HG03342 (cell line): ENCODE measurements around the gene ABHD8.

Source experiments
- ATAC-seq: cut with Tn5 transposase; IDR thresholded peaks from one replicate; pipeline ENCODE4 v1.9.1; 2021; ENCODE audit warnings: mild to moderate bottlenecking, moderate library complexity; ENCODE audit not compliant: unreplicated experiment

The ABHD8 gene, protein sequence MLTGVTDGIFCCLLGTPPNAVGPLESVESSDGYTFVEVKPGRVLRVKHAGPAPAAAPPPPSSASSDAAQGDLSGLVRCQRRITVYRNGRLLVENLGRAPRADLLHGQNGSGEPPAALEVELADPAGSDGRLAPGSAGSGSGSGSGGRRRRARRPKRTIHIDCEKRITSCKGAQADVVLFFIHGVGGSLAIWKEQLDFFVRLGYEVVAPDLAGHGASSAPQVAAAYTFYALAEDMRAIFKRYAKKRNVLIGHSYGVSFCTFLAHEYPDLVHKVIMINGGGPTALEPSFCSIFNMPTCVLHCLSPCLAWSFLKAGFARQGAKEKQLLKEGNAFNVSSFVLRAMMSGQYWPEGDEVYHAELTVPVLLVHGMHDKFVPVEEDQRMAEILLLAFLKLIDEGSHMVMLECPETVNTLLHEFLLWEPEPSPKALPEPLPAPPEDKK

DNA sequence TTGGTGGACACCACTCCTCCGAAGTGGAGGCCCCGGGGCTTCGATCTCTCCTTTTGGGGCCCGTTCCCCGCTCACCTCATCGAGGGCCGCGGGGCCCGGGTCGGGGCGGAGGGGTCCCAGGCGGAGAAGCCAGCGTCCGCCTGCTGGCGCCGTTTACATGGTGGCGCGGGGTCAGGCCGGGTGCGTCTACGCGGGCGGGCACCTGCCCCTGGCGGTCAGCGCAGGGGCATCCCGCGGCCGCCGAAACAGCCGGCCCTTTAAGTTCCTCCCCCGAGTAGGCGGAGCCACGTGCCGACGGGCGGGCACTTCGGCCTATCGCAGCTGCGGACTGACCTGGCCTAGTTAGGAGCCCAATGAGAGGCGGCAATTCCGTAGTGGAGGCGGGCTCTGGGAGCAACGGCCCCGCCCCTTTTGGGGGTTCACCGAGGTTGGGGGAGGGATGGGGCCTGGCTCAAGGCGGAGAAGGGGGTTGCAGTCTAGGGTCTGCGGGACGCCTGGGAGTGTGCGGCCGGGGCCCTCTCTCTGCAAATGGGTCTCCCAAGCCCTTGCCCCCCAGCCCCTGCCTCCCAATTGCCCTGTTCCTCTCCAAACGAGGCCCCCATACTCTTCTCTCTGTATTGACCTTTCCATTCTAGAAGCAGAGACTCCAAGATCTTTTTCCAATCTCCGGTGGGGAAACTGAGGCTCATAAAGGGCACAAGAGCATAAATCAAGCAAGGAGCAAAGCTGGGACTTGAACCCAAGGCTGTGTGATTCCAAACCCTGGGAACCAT, at the start of gene ABHD8:
ABHD8 (minus strand) TSS at position 259 of the 773 bp plus-strand sequence. CDS start 1,809 bp downstream, outside the sequence.
- ATAC-seq, result peak; percentile 63

DNA sequence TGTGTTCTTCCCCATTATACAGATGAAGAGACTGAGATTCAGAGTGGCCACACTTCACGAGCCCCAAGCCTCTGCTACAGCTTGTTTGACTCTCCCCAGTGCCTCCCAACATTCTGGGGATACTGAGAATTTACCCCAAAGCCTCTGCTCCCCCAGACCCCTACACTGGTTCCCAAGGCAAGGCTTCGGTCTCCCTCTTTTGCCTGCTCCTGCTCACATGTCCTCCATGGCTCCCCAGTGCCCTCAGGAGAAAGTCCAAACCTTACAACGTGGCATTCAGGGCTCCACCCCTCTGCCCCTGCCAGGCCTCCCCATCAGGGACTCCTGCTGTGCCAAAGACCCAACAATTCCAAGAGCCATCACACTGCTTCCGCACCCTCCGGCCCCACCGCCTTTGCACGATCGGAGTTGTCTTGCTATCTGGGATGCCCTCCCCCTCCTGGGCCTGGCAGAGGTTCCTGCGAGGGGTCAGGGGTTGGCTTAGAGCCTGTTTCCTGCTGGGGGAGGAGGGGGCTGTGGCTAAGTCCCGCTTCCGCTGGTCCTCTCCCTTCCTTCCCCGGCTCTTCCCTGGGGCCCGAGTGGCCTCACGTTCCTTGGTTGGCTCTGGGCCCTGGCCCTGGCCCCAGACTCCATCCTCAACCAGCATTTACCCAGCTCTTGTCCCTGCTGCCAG, 49.5 kb upstream of the ABHD8 start:
- ATAC-seq, result no peak

DNA sequence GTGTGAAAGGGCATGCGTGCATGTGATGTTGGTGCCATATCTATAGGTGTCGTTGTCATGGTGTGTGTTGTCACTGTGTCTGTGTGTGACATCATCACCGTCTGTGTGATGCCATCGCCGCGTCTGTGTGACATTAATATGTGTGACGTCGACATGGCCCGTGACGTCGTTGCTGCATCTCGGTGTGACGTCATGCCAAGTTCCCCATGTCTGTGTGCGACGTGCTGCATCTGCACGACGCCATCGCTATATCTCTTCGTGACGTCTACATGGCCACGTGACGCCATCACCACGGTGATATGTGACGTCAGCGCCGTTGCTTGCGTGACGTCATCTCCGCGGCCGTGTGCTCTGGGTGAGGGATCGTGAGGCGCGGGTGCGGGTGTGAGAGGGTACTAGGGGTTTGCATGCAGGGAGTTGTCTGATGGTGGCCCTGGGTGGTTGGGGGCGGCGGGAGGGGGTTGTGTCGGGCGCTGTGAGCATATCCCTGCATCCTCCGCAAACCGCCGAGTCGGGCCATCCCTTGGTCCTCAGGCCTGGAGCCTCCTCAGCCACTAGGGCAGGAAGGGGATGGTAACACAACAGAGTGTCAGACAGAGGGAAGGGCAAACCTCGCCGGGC, 48.7 kb upstream of the ABHD8 start:
- no peak for ATAC-seq

DNA sequence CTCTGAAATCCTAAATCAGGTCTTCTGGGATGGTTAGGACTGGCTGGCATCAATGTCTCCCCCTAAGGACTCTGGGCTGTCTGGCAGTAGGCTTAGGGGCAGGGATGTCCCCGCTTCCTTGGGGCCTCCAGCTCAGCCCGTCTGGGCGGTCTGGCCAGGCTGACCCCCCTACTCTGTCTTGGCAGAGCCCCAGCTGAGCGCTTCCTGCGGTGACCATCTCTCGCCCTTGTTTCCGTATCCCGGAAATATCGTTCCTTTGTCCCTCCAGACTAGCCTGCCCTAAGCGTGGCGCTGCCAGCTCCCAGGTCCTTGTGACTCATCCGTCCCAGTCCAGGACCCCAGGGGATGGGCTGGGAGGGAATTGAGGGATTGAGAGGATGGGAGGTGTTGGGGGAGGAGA, 45.5 kb upstream of the ABHD8 start:
- no peak for ATAC-seq

DNA sequence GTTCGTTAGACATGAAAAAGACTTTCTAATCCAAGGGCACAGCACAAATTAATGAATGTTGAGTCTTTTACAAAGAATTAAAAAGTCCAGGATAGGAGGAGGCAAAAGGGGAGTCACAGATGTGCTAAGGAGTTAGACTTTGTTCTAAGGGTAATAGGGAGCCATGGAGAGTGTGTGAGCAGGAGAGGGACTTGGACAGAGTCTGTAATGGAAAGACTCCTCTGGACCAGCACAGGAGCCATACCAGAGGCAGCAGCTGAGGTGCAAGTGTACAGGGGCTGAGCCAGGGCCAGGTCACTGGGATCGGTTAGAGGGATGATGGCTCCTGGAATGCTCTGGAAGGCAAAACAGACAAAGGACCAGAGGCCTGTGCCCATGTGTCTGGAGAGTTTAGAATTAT, 44.7 kb upstream of the ABHD8 start:
- ATAC-seq, result no peak

DNA sequence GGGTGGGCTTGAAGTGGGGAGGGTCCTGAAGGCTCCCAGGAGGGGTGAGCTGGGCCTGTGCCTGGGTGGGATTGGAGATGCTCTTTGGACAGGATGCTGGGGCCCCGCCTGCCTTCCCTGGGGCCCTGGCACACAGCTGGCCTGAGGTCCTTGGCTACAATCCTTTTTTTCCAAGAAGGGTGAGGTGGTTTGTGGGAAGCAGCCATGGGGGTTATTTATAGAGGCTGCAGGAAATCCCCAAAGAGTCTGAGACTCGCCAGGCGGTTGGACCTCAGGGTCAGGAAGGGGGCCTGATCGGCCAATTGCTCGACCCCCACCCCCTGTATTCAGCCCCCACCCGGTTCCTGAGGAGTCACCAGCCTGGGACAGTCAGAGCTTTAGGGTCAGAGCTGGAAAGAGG, 44.1 kb upstream of the ABHD8 start:
- ATAC-seq, result no peak

DNA sequence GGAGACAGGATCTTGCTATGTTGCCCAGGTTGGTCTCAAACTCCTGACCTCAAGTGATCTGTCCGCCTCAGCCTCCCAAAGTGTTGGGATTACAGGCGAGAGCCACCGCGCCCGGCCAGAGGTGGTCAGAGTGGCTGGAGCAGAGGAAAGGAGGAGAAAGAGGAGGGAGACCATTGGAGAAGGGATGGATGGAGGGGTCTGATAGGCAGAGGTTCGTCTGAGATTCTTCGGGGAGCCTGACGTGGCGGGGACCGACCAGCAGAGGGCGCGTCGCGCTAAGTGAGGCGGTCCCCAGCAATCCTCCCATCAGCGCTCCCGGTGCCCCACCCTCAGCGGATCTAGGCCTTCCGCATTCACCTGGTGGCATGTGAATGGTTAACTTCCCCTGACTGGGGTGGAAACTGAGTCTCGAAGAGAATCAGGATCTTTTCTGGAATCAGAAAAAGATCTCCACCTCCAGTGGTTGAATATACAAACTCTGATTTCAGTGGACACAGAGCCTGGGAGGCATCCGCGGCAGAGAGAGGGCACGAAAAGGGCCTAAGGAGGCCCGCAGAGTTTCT, 43.0 kb upstream of the ABHD8 start:
- ATAC-seq, result peak; percentile 38

DNA sequence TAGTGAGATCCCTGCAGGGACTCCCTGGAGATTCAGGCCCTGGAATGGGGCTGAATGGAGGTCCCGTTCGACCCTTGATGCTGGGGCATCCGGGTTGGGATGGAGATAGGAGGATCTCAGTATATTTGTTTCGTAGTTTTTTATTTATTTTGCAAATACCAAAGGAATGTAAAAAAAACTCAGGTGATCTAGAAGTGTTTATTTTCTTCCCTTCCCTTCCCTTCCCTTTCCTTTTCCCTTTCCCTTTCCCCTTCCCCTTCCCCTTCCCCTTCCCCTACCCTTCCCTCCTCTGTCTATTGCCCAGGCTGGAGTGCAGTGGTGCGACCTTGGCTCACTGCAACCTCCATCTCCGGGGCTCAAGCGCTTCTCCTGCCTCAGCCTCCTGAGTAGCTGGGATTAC, 38.6 kb upstream of the ABHD8 start:
- ATAC-seq, result no peak

DNA sequence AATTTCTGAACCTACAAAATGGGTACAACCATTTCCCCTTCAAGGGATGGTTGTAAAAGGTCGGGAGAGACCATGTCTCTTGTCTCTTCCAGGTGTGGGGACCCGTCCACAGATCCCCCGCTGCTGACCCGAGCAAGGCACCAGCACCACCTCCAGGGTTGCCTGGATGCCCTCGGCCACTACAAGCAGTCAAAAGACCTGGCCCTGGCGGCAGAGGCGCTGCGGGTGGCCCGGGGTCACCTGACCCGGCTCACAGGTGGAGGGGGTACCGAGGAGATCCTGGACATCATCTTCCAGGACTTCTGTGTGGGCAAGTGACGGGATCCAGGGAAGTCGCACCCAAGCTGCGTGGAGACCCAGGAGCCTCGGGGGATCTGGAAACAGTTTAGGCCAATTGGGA, 38.2 kb upstream of the ABHD8 start:
- no peak for ATAC-seq

DNA sequence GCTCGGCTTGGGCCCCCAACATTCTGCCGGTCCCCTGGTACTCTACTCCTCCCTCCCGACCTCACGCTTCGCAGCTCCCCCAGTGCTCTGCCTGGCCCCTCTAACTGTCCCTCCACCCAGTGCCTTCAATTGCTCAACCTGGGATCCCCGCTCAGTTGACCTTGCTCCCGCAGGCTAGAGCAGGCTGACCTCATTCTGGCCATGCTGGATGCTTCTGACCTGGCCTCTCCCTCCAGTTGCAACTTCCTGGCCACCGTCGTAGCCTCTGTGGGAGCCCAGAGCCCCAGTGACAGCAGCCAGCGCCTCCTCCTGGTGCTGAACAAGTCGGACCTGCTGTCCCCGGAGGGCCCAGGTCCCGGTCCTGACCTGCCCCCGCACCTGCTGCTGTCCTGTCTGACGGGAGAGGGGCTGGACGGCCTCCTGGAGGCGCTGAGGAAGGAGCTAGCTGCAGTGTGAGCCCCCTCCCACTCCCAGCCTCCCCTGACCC, 37.7 kb upstream of the ABHD8 start:
- ATAC-seq, result no peak

DNA sequence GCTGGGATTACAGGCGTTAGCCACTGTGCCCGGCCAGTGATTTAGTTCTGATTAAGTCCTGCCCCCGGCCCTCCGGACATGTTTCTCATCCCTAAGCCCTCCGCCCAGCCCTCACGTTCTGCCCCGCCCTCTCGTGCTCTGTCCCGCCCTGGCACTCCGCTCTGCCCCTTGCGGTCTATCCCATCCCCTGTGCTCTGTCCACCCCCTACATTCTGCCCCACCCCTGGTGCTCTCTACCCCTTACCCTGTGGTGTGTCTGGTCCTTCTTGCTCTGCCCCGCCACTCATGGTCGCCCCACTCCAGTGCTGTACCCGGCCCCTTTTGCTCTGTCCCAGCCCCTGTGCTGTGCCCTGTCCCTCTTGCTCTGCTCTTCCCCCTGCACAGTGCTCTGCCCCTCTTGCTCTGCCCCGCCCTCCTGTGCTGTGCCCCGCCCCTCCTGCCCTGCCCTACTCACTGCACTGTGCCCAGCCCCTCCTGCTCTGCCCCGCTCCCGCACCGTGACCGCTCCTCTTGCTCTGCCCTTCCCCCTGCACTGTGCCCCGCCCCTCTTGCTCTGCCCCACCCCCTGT, 37.2 kb upstream of the ABHD8 start:
- no peak for ATAC-seq

DNA sequence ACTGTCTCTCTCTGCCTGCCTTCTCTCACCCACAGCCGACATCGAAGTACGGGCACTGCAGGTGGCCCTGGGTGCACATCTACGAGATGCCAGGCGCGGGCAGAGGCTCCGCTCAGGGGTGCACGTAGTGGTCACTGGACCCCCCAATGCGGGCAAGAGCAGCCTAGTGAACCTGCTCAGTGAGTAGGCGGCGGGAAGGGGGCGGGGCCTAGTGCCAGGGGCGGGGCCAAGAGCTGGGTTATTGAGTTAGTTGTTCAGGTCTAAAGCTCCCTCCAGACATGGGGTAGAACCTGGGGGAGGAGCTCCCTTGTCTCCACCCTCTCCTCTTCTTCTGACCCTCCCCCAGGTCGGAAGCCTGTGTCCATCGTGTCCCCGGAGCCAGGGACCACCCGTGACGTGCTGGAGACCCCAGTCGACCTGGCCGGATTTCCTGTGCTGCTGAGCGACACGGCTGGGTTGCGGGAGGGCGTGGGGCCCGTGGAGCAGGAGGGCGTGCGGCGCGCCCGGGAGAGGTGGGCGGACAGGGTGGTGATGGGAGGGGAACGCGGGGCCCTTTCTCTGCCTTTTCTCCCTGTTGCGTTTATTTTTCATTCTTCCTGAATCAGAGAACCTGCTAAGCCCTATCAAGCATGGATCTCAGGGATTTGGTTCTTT, 36.0 kb upstream of the ABHD8 start:
- no peak for ATAC-seq

DNA sequence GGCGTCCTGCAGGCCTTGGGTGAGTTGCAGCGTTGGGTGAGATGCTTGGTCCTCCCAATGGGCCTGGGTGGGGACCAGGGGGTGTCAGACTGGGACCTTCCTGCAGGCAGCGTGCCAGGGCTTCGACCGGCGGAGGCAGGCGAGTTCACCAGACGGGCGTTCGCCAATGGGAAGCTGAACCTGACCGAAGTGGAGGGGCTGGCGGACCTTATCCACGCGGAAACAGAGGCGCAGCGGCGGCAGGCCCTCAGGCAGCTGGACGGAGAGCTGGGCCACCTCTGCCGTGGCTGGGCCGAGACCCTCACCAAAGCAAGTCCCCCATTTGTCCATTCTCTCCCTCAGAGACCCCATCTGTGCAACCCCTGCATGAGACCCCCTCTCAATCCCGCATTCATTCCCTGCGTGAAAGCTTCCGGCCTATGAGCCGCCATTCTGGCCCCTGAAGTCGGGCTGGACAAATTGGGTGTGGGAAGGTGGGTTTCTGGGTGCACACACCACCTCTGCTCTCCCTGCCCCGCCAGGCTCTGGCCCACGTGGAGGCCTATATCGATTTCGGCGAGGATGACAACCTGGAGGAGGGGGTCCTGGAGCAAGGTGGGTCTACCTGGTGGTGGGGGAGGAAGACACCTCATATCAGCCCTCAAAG, 35.3 kb upstream of the ABHD8 start:
- ATAC-seq, result no peak

DNA sequence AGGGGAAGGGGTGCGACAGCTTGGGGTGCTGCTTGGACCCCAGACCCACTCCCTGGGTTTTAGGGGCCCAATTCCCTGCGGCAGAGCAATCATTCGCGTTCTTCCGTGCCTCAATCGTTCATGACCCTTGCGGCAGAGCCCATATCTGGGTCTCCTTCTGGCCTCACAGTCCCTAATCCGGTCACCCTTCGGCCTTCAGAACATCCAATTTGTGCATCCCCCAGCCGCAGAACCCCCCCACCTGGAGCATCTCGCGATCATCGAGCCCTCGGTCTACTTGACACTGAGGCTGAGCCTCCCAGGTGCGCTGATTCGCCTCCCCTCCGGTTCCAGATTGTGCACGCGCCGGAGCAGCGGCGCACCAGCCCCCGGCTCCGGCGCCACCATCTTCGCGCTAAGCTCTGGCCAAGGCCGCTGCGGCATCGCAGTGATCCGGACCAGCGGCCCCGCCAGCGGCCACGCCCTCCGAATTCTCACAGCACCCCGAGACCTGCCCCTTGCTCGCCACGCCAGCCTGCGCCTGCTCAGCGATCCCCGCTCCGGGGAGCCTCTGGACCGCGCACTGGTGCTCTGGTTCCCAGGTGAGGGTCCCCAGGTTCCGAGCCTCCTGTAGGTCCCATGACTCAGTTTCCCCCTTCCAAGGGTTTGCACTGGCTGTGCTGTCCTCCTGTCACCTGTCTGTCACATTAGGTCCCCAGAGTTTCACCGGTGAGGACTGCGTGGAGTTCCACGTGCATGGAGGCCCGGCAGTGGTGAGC, 34.6 kb upstream of the ABHD8 start:
- no peak for ATAC-seq

DNA sequence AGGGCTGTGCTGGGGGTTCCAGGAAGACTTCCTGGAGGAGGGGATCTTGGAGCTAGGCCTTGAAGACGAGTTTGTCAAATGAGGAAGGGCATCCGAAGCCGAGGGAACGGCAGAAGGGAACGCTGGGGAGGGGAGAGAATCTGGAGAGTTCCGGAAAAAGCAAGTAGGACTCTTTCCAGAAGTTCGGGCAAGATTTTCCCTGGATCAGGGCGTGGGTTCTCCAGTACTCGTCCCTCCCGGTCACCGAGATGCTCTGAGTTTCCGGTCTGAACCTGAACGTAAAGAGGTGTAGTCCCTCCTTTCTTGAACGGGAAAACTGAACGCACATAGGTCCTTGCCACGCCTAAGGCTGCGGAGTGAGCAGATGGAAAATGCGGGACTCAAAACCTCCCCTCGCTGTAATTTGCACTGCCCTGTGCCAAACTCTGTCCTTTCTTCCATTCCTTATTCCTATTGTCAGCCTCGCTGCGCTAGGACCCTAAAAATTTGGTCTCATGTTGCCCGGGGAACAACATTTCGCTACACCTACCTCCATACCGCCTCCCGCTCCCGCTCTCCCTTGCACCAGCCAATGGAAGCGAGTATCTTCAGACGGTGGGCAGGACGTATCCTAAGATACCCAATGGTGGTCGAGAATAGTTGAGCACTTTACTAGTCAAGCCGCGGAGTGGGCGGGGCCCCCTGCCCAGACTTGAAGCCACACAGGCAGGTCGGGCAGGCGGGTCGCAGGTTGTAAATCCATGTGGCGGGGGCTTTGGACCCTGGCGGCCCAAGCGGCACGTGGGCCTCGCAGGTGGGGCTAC, 33.8 kb upstream of the ABHD8 start, which contains the start of gene GTPBP3:
GTPBP3 (plus strand) TSS at position 682 of the 803 bp plus-strand sequence; CDS start at position 741, 59 bp downstream.
- ATAC-seq, result peak; percentile 75

DNA sequence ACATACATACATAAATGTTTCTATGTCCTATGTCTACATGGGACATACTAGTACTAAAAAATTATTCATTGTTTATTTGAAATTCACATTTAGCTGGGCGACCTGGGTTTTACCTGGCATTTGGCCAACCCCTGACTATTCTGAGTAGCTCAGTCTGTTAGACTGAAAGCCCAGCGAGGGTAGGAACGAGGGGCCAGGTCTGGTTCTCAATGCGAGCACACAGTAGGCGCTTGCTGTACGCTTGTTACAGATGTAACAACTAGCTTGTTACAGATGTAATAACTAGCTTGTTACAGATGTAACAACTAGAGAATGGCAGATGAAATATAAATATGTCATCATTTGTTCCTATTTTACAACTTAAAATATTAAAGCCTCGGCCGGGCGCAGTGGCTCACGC, 32.4 kb upstream of the ABHD8 start:
- ATAC-seq, result no peak
